IgD-negative memory B cell (primary cell): ENCODE measurements around the gene SIPA1L2. TPM values are rescaled to one million over a fixed set of nuclear protein-coding genes. Genes with fewer than 3 reads are reported as not detected.

ENCODE experiments used
- H3K27ac Mint-ChIP-seq, 3 donors: one replicate each; pipeline ENCODE4 v1.8.0; 2020 to 2022; ENCODE audit warnings: mild to moderate bottlenecking in 3 of 3, mixed read lengths in 3 of 3, moderate library complexity in 1 of 3
- H3K27me3 Mint-ChIP-seq: one replicate; pipeline ENCODE4 v1.8.0; 2021; ENCODE audit warnings: mixed read lengths
- H3K36me3 Mint-ChIP-seq: one replicate; pipeline ENCODE4 v1.8.0; 2020; ENCODE audit warnings: mild to moderate bottlenecking, mixed read lengths
- H3K4me1 Mint-ChIP-seq, 3 donors: one replicate each; pipeline ENCODE4 v1.8.0; 2020 to 2022; ENCODE audit warnings: mixed read lengths in 3 of 3, mild to moderate bottlenecking in 1 of 3
- H3K4me3 Mint-ChIP-seq, 4 donors: one replicate each; pipeline ENCODE4 v1.8.0; 2020 to 2022; ENCODE audit warnings: mild to moderate bottlenecking in 4 of 4, mixed read lengths in 4 of 4, moderate library complexity in 3 of 4
- H3K9me3 Mint-ChIP-seq, 3 donors: one replicate each; pipeline ENCODE4 v1.8.0; 2020 to 2021; ENCODE audit warnings: mixed read lengths in 3 of 3, mild to moderate bottlenecking in 1 of 3
- polyA plus RNA-seq: library from polyadenylated mRNA; unstranded; fragments of 300-500 nt; fragmentation: Illumina TruSeq; gene quantifications from one replicate; pipeline ENCODE4 v1.2.3, GENCODE V29; 2021

Gene SIPA1L2
- polyA plus RNA-seq, 1 donor from 2014 or later, result not detected

GRCh38 chr1:232655746-232656085 is 25.8 kb upstream of the SIPA1L2 start:
- Mint-ChIP-seq H3K27me3 (peaks cover 14% of the 10 kb centered on the region), H3K4me3 (peak overlapping the region in 1 of 4 donors; percentile 29)

GRCh38 chr1:232655028-232655745 is 25.3 kb upstream of the SIPA1L2 start:
- H3K4me1 Mint-ChIP-seq, result no peaks in the 10 kb centered on the region
- H3K36me3 Mint-ChIP-seq, result no peaks in the 10 kb centered on the region
- peaks cover 14% of the 10 kb centered on the region for H3K27me3 Mint-ChIP-seq
- no peak overlapping the region for H3K27ac Mint-ChIP-seq
- no peaks in the 10 kb centered on the region for H3K9me3 Mint-ChIP-seq
- H3K4me3 Mint-ChIP-seq, result no peak overlapping the region

More at GRCh38 chr1:232655746-232656085, 25.8 kb upstream of the SIPA1L2 start:
- Mint-ChIP-seq H3K36me3 (no peaks in the 10 kb centered on the region), H3K27ac (no peak overlapping the region), H3K4me1 (no peaks in the 10 kb centered on the region), H3K9me3 (no peaks in the 10 kb centered on the region)

- Mint-ChIP-seq H3K27me3 (peaks cover 12% of the 10 kb centered on the region), H3K27ac (no peak overlapping the region), H3K36me3 (no peaks in the 10 kb centered on the region), H3K9me3 (peaks cover 0 to 2% (median 0%) of the 10 kb centered on the region in 3 donors), H3K4me1 (no peaks in the 10 kb centered on the region), H3K4me3 (no peak overlapping the region)
Measured at GRCh38 chr1:232653789-232654188, 23.9 kb upstream of the SIPA1L2 start.

- Mint-ChIP-seq H3K4me1 (no peaks in the 10 kb centered on the region), H3K27ac (no peak overlapping the region), H3K4me3 (no peak overlapping the region), H3K27me3 (peaks cover 10% of the 10 kb centered on the region), H3K36me3 (no peaks in the 10 kb centered on the region), H3K9me3 (peaks cover 0 to 2% (median 2%) of the 10 kb centered on the region in 3 donors)
Measured at GRCh38 chr1:232650845-232651244, 20.9 kb upstream of the SIPA1L2 start.

GRCh38 chr1:232650418-232650817 is 20.5 kb upstream of the SIPA1L2 start:
- H3K9me3 Mint-ChIP-seq, result peaks cover 0 to 2% (median 2%) of the 10 kb centered on the region in 3 donors
- H3K4me3 Mint-ChIP-seq, result no peak overlapping the region
- no peaks in the 10 kb centered on the region for H3K36me3 Mint-ChIP-seq
- H3K27ac Mint-ChIP-seq, result no peak overlapping the region
- H3K27me3 Mint-ChIP-seq, result peaks cover 8% of the 10 kb centered on the region
- H3K4me1 Mint-ChIP-seq, result no peaks in the 10 kb centered on the region

- Mint-ChIP-seq H3K9me3 (peaks cover 5 to 11% (median 6%) of the 10 kb centered on the region in 3 donors), H3K4me1 (no peaks in the 10 kb centered on the region), H3K27ac (no peak overlapping the region), H3K36me3 (no peaks in the 10 kb centered on the region), H3K27me3 (peaks cover 3% of the 10 kb centered on the region), H3K4me3 (peak overlapping the region in 1 of 4 donors; percentile 30)
Measured at GRCh38 chr1:232648316-232648715, 18.4 kb upstream of the SIPA1L2 start.

GRCh38 chr1:232644209-232644608 is 14.3 kb upstream of the SIPA1L2 start:
- Mint-ChIP-seq H3K36me3 (no peaks in the 10 kb centered on the region), H3K9me3 (peaks cover 2 to 13% (median 6%) of the 10 kb centered on the region in 3 donors), H3K27me3 (peaks cover 5% of the 10 kb centered on the region), H3K4me3 (no peak overlapping the region), H3K27ac (no peak overlapping the region), H3K4me1 (no peaks in the 10 kb centered on the region)

- H3K4me3 Mint-ChIP-seq, result no peak overlapping the region
- H3K9me3 Mint-ChIP-seq, result peaks cover 2 to 13% (median 4%) of the 10 kb centered on the region in 3 donors
- H3K4me1 Mint-ChIP-seq, result no peaks in the 10 kb centered on the region
- no peak overlapping the region for H3K27ac Mint-ChIP-seq
- H3K27me3 Mint-ChIP-seq, result peaks cover 5% of the 10 kb centered on the region
- no peaks in the 10 kb centered on the region for H3K36me3 Mint-ChIP-seq
Measured at GRCh38 chr1:232643251-232643650, 13.3 kb upstream of the SIPA1L2 start.

- no peaks in the 10 kb centered on the region for H3K36me3 Mint-ChIP-seq
- H3K4me3 Mint-ChIP-seq, result no peak overlapping the region
- peaks cover 5% of the 10 kb centered on the region for H3K27me3 Mint-ChIP-seq
- H3K27ac Mint-ChIP-seq, result no peak overlapping the region
- H3K9me3 Mint-ChIP-seq, result peaks cover 2 to 13% (median 4%) of the 10 kb centered on the region in 3 donors
- H3K4me1 Mint-ChIP-seq, result no peaks in the 10 kb centered on the region
Measured at GRCh38 chr1:232641507-232641906, 11.6 kb upstream of the SIPA1L2 start.

GRCh38 chr1:232636799-232637198 is 6.9 kb upstream of the SIPA1L2 start:
- Mint-ChIP-seq H3K9me3 (no peaks in the 10 kb centered on the region), H3K27ac (no peak overlapping the region), H3K27me3 (peaks cover 6% of the 10 kb centered on the region), H3K4me3 (no peak overlapping the region), H3K4me1 (no peaks in the 10 kb centered on the region), H3K36me3 (no peaks in the 10 kb centered on the region)

GRCh38 chr1:232635778-232636356 is 5.9 kb upstream of the SIPA1L2 start:
- Mint-ChIP-seq H3K27me3 (peaks cover 10% of the 10 kb centered on the region), H3K4me3 (no peak overlapping the region), H3K27ac (no peak overlapping the region), H3K4me1 (peaks cover 2 to 3% (median 2%) of the 10 kb centered on the region in 3 donors), H3K9me3 (no peaks in the 10 kb centered on the region), H3K36me3 (no peaks in the 10 kb centered on the region)

GRCh38 chr1:232635279-232635678 is 5.3 kb upstream of the SIPA1L2 start:
- H3K9me3 Mint-ChIP-seq, result no peaks in the 10 kb centered on the region
- no peaks in the 10 kb centered on the region for H3K36me3 Mint-ChIP-seq
- H3K27me3 Mint-ChIP-seq, result peaks cover 11% of the 10 kb centered on the region
- peaks cover 6 to 7% (median 6%) of the 10 kb centered on the region in 3 donors for H3K4me1 Mint-ChIP-seq
- H3K27ac Mint-ChIP-seq, result no peak overlapping the region
- no peak overlapping the region for H3K4me3 Mint-ChIP-seq

GRCh38 chr1:232634096-232634495 is 4.2 kb upstream of the SIPA1L2 start:
- H3K36me3 Mint-ChIP-seq, result no peaks in the 10 kb centered on the region
- no peak overlapping the region for H3K27ac Mint-ChIP-seq
- H3K27me3 Mint-ChIP-seq, result peaks cover 15% of the 10 kb centered on the region
- H3K4me3 Mint-ChIP-seq, result no peak overlapping the region
- H3K4me1 Mint-ChIP-seq, result peaks cover 6 to 9% (median 7%) of the 10 kb centered on the region in 3 donors
- H3K9me3 Mint-ChIP-seq, result no peaks in the 10 kb centered on the region

- Mint-ChIP-seq H3K36me3 (no peaks in the 10 kb centered on the region), H3K27me3 (peaks cover 21% of the 10 kb centered on the region), H3K27ac (peak overlapping the region in 1 of 3 donors; percentile 55), H3K4me1 (peaks cover 6 to 14% (median 7%) of the 10 kb centered on the region in 3 donors), H3K4me3 (peak overlapping the region; percentile 76 to 94 (median 88)), H3K9me3 (no peaks in the 10 kb centered on the region)
Measured at GRCh38 chr1:232630894-232631195, 912 bp upstream of the SIPA1L2 start.

- peak overlapping the region; percentile 84 to 91 (median 87) for H3K4me3 Mint-ChIP-seq
- H3K27me3 Mint-ChIP-seq, result peaks cover 18% of the 10 kb centered on the region
- no peak overlapping the region for H3K27ac Mint-ChIP-seq
- H3K36me3 Mint-ChIP-seq, result no peaks in the 10 kb centered on the region
- H3K9me3 Mint-ChIP-seq, result no peaks in the 10 kb centered on the region
- peaks cover 6 to 14% (median 7%) of the 10 kb centered on the region in 3 donors for H3K4me1 Mint-ChIP-seq
Measured at GRCh38 chr1:232629250-232630046, 485 bp downstream of the SIPA1L2 start.
